Tongue (tissue), 2 donors: ENCODE data around the gene RAB22A. TPM values are rescaled to one million over a fixed set of nuclear protein-coding genes. Genes with fewer than 3 reads are reported as not detected.
"Not testable (repeated sequence)": the region's sequence is repeated elsewhere in the genome, so short reads cannot be mapped to it uniquely, and the experiment has no call there.

ENCODE experiments used
- DNase-seq: peaks from one replicate; pipeline ENCODE4 v3.0.0-alpha.2; 2015
- total RNA-seq: library from RNA; depleted of rRNA; stranded (reverse); fragments of >200 nt; gene quantifications from one replicate; pipeline ENCODE4 v1.2.3, GENCODE V29; 2014

RAB22A gene
- total RNA-seq, 1 donor from 2014 or later: 19.3 TPM

DNA sequence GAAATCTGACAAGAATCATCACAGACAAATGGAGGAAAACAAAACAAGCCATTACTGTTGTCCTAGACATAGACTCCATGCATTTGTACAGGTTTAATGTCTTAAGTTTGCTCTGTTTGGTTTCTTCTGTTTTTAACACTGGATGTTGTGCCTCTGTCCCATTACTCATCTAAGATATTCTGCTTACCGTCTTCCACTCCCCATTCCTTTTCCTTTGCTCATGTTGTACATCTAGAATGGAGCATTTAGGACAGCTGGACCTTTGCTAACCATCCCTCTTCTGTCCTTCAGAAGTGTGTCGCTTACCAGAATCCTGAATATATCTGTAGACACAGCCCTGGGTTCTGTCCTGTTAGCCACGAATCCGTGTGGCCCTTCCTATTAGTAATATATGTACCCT lies 35.2 kb downstream of the RAB22A start:
- DNase-seq: no peak

DNA sequence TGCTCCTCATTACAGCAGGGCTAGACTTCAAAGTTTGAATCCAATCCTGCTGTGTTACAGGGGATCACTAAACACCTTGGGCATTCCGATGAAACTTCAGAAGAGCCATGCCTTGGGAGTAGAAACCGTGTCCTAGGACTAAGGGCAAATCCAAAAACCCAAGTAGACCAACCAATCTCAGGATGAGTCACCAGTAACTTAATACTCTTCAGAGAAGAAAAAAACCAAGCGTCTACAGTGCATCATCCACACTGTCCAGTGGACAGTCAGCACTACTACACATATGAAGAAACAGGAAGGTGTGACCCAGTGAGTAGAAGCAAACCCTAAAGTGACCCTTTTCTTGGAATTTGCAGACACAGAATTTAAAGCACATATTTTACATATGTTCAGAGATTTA lies 40.1 kb downstream of the RAB22A start:
- no peak for DNase-seq

DNA sequence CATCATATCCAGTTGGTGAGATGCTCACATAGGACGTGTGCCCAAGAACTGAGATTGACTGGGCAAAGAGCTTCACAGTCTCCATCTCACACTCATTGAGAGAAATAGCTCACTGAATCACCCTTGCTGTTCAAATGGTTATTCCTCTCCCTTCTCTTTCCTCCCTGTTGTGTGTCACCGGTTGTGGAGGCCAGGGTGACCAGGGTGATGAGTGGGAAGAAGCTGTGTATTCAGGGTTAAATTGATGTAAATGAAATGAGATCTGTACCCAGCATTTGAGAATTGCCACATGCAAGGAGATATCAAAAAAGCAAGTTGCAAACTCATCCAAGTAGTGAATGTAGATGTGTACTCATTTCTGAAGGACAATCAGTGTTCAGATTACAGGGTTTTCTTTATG lies 43.0 kb downstream of the RAB22A start:
- no peak for DNase-seq

- peak; percentile 51 for DNase-seq
Observed at GRCh38 chr20:58359441-58359840, 49.9 kb downstream of the RAB22A start.

DNA sequence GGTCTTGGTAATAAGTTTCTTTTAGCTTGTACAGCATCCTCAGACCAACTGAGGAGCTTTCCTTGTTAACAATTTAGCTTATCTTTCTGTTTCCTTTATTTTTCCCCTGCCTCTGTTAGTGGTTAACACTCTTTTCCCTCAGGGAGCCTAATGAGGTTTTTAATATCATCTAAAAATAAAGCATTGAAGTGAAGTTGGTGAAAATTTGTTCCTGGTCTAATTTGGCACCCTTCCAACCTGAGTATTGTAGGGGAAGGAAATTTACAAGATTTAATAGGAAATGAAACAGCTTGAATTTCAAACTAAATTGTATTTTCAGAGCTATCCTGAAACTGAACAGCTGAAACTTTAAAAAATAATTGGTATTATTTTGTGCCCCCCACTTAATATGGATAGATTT lies 51.4 kb downstream of the RAB22A start:
- DNase-seq: no peak

DNA sequence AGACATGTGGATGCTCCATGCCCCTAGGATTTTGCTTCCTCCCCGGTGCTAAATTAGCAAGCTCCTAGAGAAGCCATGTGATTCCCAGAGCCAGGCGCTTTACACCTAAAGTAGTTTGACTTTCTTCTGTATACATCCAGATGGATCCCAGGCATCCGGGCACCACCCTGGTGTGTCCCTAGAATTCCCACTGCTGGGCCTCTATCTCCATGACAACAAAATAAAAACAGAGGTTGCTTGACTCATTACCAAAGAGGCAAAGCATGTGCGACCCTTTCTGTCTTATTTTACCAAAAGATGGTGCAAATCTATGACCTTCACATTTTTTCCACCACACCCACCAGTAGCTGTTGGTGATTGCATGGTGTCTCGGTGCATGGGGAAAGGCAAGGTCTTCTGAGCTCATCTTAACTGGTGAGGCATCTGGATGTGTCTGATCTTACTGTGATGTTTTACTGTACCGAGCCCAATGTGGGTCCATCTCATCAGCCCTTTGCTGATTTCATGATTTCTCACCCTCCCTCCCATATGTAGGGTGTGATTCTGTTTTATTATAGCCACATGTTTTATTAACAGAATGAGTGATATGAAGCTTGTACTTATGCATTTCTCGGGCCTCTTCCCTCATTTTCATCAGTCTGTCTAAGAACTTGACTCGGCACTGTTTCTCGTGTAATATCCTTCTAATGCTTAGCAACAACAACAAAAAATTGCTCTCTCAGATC lies 52.1 kb downstream of the RAB22A start:
- peak; percentile 63 for DNase-seq

- DNase-seq: no peak
Observed at GRCh38 chr20:58362206-58362516, 52.6 kb downstream of the RAB22A start.

- no peak for DNase-seq
Observed at GRCh38 chr20:58362970-58363369, 53.5 kb downstream of the RAB22A start.

DNA sequence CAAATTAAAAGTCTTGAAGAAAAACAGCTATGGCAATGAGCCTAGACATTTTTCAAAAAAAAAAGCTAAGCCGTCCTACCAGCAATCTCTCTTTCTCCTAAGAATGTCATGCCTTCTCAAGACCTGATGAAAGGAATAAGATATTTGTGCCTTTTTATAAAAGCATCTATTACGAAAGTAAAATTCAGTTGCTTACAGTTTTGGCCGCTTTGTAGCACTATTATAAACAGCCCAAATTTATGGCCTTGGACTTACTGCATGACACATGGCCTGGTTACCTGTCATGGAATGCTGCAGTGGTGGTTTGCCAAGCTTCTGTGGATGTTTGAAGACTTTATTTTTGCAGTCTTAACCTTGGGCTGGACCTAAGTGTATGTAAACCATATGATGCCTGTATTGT lies 57.4 kb downstream of the RAB22A start:
- DNase-seq: no peak

- DNase-seq: peak; percentile 36
Observed at GRCh38 chr20:58372806-58373205, 63.3 kb downstream of the RAB22A start.

- DNase-seq: not testable (repeated sequence)
Observed at GRCh38 chr20:58373296-58373695, 63.8 kb downstream of the RAB22A start.

GRCh38 chr20:58374027-58374850 lies 64.7 kb downstream of the RAB22A start:
- DNase-seq: no peak

DNA sequence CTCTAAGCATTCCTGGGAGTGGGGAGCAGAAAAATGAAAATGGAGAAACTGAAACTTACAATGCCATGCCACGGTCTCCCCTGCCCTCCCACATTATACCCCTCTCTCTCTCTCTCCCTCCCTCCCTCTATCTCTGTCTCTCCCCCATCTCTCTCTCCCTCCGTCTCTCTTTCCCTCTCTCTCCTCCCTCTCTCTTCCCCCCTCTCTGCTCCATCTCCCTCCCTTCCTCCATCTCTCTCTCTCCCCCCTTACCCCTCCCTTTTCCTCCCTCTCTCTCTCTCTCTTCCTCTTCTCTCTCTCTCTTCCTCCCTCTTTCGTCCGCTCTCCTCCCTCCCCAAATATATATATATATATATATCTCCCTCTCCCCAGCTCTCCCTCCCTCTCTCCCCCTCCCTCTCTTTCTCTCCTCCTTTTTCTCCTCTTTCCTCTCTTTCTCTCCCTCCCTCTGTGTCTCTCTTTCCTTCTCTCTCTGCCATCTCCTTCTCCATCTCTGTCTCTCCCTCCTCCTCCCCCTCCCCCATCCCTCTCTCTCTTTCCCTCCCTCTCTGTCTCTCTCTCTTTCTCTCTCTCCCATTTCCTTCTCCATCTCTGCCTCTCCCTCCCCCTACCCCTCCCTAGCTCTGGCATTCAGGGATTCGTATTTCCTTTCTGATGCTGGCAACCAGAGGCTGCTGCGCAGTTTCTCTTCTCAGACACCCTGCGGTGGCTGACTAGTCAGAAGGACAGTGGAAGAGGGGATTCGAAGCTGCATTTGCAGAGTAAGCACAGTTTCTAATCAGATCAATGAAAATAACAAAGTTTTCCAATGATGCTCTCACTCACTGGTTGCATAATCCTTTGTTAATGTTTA lies 65.6 kb downstream of the RAB22A start:
- peak; percentile 56 for DNase-seq

- no peak for DNase-seq
Observed at GRCh38 chr20:58375759-58376352, 66.3 kb downstream of the RAB22A start.

- DNase-seq: no peak
Observed at GRCh38 chr20:58377017-58377416, 67.5 kb downstream of the RAB22A start.

DNA sequence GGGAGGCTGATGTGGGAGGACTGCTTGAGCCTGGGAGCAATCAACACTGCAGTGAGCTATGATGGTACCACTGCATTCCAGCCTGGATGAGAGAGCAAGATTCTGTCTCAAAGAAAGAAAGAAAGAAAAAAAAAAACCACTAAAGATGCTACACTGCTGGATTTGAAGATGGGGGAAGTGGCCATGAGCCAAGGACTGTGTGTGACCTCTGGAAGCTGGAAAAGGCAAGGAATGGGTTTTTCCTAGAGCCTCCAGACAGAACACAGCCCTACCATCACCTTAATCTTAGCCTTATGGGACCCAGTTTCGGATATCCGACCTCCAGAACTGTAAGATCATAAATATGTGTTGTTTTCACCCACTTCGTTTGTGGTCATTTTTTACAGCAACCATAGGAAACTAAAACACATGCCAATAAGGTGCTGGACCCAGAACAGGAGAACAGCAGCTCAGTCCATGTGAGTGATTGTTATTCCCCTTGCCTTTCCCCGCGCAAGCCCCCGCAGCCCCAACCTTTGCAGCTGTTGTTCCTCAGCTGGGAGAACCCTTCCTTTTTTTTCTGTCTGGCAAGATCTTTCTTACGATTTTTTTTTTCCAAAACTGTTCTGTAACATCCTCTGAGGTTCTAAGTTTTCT lies 68.4 kb downstream of the RAB22A start:
- DNase-seq: peak; percentile 43

DNA sequence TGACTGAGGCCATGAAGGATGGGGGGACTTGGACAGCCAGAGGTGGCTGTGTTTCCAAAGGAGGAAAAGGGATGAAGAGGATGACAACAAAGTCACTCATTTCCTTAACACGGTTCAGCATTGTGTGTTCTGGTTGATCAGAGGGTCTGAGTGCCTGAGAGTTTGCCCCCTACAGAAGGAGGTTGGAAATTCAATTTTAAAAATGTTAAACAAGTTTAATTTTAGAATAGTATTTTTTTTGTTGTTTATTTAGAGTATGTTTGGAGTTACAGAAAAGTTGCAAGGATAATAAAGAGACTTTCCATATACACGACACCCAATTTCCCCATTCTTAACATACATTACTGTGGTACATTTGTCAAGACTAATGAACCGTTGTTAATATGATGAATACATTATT lies 69.2 kb downstream of the RAB22A start:
- DNase-seq: no peak

DNA sequence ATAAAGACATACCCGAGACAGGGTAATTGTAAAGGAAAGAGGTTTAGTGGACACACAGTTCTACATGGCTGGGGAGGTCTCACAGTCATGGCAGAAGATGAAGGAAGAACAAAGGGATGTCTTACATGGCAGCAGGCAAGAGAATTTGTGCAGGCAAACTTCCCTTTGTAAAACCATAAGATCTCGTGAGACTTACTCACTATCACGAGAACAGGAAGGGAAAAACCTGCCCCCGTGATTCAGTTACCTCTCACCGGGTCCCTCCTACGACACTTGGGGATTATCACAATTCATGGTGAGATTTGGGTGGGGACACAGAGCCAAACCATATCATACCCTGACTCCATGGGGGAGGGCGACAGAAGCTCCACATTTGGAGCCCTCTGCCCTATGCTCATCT lies 72.1 kb downstream of the RAB22A start:
- no peak for DNase-seq

GRCh38 chr20:58382096-58382495 lies 72.6 kb downstream of the RAB22A start:
- no peak for DNase-seq

DNA sequence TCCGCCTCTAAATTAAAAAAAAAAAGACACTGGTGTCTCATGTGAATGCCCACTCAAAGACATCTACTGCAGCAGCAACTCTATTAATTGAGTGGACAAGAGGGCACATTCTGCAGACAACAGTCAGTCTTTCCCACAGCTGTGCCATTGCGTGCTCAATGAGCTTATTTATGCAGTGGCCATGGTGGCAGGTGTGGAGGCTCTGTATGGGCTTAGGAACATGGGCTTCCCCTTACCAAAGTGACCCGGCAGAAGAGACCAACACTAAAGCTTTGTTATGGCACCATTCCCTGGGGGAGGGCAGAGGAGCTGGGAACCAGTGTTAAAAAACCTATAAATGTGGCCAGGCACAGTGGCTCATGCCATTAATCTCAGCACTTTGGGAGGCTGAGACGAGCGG lies 75.3 kb downstream of the RAB22A start:
- peak; percentile 59 for DNase-seq

- DNase-seq: no peak
Observed at GRCh38 chr20:58388028-58388601, 78.6 kb downstream of the RAB22A start.

- peak; percentile 98 for DNase-seq
Observed at GRCh38 chr20:58388882-58389323, 79.4 kb downstream of the RAB22A start, which contains the start of gene VAPB. Gene VAPB (plus strand): TSS chr20:58389229. CDS start chr20:58389460, 231 bp downstream.
